KOPT-K1 (cell line): ENCODE data around the gene POLK.
"Not testable (repeated sequence)": the region's sequence is repeated elsewhere in the genome, so short reads cannot be mapped to it uniquely, and the experiment has no call there.

ENCODE experiments used
- H3K27ac ChIP-seq: fragments of 200-600 bp; sonication (generic); 2 replicates; pipeline ENCODE4 v1.5.1; 2016; ENCODE audit warnings: antibody characterized with exemption, mild to moderate bottlenecking, low read depth, low read length; ENCODE audit not compliant: poor library complexity, severe bottlenecking
- H3K36me3 ChIP-seq: fragments of 200-600 bp; sonication (generic); 2 replicates; pipeline ENCODE4 v1.5.1; 2017; ENCODE audit warnings: antibody characterized with exemption, mild to moderate bottlenecking, low read length, moderate library complexity; ENCODE audit not compliant: insufficient read depth
- H3K9me3 ChIP-seq: fragments of 200-600 bp; sonication (generic); 2 replicates; pipeline ENCODE4 v1.5.1; 2017; ENCODE audit warnings: antibody characterized with exemption, low read length, mild to moderate bottlenecking; ENCODE audit not compliant: insufficient read depth, poor library complexity, severe bottlenecking

Gene POLK

DNA sequence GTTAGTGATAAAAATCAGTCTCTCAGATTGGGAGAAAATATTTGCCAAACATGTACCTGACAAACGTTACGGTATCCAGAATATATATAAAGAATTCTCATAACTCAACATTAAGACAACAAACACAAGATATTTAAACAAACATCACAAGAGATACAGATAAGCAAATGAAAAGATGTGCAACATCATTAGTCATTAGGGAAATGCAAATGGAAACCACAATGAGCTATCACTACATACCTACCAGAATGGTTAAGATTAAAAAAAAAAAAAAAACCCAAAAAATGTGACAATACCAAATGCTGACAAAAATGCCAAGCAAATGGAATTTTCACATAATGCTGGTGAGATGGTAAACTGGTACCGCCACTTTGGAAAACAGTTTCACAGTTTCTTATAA is 15.7 kb upstream of the POLK start:
- Histone ChIP-seq H3K36me3 (peaks cover 50% of the 10 kb centered on the region), H3K27ac (no peak overlapping the region), H3K9me3 (peaks cover 11% of the 10 kb centered on the region)

DNA sequence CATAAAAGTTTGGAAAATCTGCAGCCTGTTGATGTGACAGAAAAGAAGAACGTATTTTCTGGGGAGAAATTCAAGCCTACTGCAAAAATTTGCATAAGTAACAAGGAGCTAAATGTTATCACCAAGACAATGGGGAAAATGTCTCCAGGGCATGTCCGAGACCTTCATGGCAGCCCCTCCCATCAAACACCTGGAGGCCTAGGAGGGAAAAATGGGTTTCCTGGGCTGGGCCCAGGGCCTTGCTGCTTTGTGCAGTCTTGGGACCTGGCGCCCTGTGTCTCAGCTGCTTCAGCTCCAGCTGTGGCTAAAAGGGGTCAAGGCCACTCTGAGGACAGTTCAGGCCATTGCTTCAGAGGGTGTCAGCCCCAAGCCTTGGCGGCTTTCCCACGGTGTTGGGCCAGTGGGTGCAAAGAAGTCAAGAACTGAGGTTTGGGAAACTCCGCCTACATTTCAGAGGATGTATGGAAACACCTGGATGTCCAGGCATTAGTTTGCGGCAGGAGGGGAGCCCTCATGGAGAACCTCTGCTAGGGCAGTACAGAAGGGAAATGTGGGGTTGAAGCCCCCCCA is 13.4 kb upstream of the POLK start:
- Histone ChIP-seq H3K36me3 (peaks cover 30% of the 10 kb centered on the region), H3K27ac (no peak overlapping the region), H3K9me3 (peaks cover 11% of the 10 kb centered on the region)

DNA sequence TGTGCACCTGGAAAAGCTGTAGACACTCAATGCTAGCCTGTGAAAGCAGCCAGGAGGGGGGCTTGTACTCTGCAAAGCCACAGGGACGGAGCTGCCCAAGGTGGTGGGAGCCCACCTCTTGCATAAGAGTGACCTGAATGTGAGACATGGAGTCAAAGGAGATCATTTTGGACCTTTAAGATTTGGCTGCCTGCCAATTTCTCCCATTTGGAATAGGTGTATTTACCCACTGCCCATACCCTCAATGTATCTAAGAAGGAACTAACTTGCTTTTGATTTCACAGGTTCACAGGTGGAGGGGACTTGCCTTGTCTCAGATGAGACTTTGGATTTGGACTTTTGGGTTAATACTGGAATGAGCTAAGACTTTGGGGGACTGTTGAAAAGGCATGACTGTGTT is 12.8 kb upstream of the POLK start:
- H3K36me3 ChIP-seq, result peaks cover 29% of the 10 kb centered on the region
- H3K27ac ChIP-seq, result not testable (repeated sequence)
- peaks cover 11% of the 10 kb centered on the region for H3K9me3 ChIP-seq

DNA sequence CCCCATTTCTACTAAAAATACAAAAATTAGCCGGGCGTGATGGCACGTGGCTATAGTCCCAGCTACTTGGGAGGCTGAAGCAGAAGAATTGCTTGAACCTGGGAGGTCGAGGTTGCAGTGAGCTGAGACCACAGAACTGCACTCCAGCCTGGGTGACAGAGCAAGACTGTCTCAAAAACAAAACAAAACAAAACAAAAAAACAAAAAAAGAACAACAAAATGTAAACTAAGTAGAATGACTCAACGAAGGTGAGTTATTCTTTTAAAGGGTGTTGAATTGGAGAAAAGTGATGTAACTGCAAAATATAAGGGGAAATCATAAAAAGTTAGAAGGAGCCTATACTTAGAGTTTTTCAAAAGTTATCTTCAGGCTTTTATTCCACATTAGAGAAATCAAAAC is 6.6 kb upstream of the POLK start:
- peaks cover 14% of the 10 kb centered on the region for H3K36me3 ChIP-seq
- not testable (repeated sequence) for H3K27ac ChIP-seq, H3K9me3 ChIP-seq

DNA sequence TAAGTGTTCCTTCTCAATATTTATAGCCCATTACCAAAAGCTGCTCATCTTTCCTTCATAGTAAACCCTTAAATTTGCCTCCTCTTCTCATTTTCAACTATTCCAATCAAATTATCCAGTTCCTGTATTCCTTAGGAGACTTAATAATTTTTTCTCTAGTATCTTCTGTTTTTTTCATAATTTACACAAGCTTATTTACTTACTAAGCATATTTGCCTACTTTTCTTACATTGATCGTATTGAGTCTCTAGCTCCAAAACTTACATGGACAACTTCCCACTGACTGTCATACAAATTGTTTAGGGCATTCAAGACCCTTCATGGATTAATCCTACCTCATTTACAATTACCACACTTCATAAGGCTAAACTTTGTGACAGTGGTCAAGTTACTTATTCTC is 3.9 kb upstream of the POLK start:
- no peak overlapping the region for H3K27ac ChIP-seq
- H3K9me3 ChIP-seq, result peaks cover 6% of the 10 kb centered on the region

DNA sequence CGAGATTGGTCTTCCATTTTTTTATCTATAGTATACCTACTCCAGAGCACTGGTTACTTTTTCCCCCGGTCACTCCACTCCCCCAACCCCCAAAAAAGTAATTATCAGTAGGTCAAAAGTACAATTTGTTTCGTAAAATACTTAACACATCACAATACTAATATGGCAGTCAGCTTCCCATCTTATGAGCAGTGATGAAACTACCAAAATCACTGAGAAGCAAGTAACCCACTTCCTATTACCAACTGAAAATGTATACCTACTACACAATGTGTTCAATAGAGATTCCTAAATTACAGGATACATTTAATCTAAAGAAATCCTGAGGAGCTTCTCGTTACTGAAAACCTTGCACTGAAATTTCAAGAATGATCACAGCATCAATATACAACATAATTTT is 2.1 kb upstream of the POLK start:
- H3K36me3 ChIP-seq, result peaks cover 7% of the 10 kb centered on the region
- H3K9me3 ChIP-seq, result peaks cover 6% of the 10 kb centered on the region
- H3K27ac ChIP-seq, result peak overlapping the region; percentile 77

More for the DNA sequence above, 3.9 kb upstream of the POLK start:
- peaks cover 14% of the 10 kb centered on the region for H3K36me3 ChIP-seq

DNA sequence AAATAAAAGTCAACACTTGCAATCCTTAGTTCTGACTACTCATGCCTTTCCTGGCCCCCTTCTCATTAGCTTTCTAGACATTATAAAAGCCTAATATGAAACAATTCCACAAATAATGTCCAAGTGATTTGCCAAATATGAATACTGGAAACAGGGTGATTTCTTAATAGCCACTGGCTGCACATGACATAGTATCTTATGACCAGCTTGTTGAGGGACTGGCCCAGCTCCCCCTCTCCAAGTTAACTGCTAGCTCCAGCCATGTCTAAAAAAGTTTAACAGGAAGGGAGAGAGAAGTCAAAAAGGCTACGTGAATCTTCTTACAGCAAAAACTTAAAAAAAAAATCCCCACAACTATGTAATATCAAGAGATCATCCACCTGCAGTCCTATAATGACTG is 1.7 kb upstream of the POLK start:
- peaks cover 6% of the 10 kb centered on the region for H3K9me3 ChIP-seq
- H3K27ac ChIP-seq, result peak overlapping the region; percentile 77
- H3K36me3 ChIP-seq, result peaks cover 3% of the 10 kb centered on the region

DNA sequence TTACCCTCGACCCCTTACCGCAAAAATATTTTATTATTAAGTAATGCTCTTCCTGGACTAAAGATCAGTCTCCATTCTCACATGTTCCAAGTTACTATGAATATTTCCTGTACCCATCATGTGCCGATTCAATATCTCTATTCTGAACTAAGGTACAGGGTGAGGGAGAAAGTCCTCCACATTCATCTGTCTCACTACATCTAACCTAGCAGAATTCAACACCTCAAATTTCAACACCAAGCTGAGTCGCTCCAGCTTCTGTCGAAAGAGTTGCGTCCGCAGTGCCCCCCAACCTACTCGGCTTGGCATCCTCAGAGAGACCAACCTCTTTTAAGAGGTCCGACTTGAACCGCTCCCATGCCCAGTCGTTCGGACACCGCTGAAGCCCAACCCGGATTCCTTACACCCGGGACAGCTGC is 1.3 kb upstream of the POLK start:
- Histone ChIP-seq H3K36me3 (no peaks in the 10 kb centered on the region), H3K9me3 (peaks cover 6% of the 10 kb centered on the region), H3K27ac (peak overlapping the region; percentile 77)

DNA sequence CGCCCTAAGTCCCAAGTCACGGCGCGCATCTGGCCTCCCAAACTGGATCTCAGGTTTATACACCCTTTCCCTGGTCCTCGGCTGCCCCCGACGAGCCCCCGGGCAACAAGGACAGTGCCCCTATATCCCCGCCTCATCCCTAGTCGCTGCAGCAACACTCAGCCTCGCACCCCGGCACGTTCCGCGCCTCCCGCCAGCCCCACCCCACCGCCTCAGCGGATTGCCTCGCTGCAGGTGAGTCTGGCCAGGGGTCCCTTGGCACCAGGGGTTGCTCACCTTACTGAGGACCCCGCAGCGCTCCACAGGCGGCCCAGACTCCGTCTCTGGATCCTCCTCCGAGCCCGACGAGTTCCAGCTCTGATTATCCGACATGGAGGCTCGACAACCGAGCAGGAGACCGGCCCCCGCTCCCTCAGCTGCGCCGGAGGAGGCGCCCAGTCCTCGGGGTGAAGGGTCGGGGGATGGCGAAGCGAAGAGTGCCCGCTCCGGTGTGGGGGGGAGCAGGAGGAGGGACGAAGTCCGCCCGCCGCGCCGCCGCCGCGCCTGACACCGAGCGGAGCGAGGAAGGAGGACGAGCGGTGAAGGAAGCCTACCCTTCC is 756 bp upstream of the POLK start:
- H3K27ac ChIP-seq, result peak overlapping the region; percentile 77
- H3K36me3 ChIP-seq, result no peaks in the 10 kb centered on the region
- H3K9me3 ChIP-seq, result peaks cover 6% of the 10 kb centered on the region

DNA sequence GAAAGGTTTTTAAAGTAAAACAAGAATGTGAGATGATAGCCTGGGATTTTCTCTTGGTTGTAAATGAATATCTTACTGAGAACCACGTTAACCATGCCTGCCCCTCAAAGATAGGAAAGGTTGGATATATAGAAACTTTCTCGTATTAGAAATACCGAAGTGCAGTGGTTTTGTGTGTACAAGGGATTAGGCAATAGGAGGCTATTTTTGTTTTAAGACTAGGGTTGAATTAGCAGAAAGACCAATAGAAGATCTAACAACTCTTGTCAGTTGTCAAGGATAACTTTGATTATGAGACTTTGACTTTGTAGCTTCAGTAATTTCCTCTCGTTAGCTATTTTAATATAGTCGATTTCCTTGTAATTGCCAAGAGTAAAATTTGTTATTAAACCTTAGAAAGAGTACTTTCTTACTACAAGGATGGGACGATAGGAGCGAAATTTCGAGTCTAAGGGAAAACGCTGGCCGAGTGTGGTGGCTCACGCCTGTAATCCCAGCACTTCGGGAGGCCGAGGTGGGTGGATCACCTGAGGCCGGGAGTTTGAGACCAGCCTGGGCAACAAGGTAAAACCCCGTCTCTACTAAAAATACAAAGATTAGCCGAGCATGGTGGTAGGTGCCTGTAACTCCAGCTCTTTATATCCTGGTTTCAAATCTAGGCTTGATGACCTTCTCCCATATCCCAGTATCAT is 838 bp downstream of the POLK start:
- peaks cover under 1% of the 10 kb centered on the region for H3K9me3 ChIP-seq
- no peaks in the 10 kb centered on the region for H3K36me3 ChIP-seq
- peak overlapping the region; percentile 77 for H3K27ac ChIP-seq

DNA sequence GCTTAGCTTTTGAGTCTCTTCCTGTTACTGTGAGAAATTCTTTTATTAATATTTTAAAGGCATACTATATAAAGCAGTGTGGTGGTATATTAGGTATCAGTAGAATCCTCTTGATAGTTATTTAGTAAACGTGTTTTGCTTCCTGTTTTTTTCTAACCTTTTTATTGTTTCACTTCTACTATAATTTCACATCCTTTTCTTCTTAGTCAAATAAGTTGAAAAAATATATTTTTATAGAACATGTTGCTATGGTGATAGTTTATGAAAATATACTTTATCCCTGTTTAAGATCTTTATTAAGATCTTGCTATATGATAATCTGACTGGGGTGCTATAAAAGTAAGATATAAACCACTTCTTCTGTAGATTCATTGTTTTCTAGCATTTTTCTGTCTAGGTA is 2.1 kb downstream of the POLK start:
- H3K36me3 ChIP-seq, result no peaks in the 10 kb centered on the region
- no peaks in the 10 kb centered on the region for H3K9me3 ChIP-seq
- no peak overlapping the region for H3K27ac ChIP-seq

DNA sequence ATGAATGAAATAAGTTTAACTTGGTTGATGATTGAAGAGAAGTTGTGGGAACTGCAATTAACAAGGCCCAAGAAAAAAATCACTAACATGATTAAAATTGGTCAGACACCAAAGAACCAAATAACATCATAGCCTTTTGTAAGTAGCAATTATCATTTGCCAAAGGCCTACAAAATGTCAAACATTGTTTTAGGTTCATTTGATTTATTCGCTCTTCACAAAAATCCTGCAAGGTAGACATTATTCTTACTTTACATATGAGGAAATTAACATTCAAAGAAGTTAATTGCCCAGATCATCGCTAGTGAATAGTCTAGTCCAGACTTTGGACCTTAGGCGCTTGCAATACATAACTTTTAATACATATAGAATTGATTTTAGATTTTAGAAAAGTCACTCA is 2.6 kb downstream of the POLK start:
- no peak overlapping the region for H3K27ac ChIP-seq
- H3K9me3 ChIP-seq, result no peaks in the 10 kb centered on the region
- no peaks in the 10 kb centered on the region for H3K36me3 ChIP-seq

DNA sequence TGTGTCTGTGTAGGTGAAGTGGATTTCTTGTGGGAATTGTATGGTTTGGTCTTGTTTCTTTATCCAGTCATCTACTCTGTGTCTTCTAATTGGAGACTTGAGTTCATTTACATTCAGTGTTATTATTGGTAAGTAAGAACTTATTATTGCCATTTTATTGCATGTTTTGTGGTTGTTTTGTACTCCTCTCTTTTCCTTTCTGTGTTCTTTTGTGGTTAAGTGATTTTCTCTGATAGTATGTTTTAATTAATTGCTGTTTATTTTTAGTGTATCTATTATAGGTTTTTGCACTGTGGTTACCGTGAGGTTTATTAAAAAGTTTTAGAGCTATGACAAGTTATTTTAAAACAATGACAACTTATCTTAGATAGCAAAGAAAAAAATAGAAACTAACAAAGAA is 8.1 kb downstream of the POLK start:
- H3K9me3 ChIP-seq, result peaks cover 23% of the 10 kb centered on the region
- H3K27ac ChIP-seq, result no peak overlapping the region
- H3K36me3 ChIP-seq, result peaks cover 20% of the 10 kb centered on the region

DNA sequence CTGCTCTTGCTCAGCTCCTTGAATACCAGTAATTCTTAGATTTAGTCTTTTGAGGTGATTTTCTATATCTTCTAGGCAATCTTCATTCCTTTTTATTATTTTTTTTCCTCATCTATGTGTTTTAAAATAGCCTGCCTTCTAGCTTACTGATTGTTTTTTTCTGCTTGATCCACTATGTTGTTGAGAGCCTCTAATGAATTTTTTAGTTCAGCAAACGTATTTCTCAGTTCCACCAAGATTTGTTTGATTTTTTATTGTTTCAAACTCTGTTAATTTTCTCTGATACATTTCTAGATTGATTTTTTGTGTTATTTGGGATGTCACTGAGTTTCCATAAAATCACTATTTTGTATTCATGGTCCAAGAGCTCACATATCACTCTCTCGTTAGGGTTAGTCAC is 9.5 kb downstream of the POLK start:
- Histone ChIP-seq H3K27ac (no peak overlapping the region), H3K9me3 (peaks cover 23% of the 10 kb centered on the region), H3K36me3 (peaks cover 20% of the 10 kb centered on the region)

DNA sequence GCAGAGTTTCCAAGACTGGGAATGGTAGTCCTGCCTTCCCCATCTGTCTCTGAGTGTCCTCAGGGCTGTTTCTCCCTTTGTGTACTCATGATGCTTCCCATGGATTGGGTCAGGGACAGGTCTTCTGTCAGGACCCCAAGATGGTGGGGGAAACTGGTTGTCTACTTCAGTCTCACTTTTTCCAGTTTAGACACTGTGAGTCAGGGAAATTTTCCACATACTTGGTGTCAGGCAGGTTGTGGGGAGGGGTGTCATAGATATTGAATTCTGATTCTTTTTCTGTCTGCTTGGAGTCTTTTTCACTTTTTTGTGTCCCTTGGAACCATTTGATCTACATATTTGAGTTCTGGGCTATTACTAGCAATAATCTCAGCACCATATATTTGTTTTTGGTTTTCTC is 10.3 kb downstream of the POLK start:
- Histone ChIP-seq H3K27ac (no peak overlapping the region), H3K36me3 (peaks cover 20% of the 10 kb centered on the region), H3K9me3 (peaks cover 23% of the 10 kb centered on the region)

DNA sequence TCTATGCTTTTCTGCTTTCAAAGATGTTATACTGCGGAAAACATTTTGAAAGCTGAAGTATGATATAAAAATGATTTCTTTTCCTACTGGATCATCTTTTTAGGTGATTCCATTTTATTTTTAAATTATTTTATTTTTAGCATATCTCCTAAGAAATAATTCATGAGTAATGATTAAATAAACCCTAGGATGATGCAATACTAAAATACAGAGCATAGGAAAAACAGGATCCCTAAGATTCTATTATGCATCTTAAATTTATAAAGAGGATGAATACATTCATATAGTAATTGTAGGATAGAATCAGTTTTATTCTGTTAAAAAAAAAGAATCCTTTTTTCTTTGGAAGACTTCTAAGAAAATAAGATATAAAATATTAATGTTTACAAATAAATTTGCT is 10.9 kb downstream of the POLK start:
- peaks cover 23% of the 10 kb centered on the region for H3K9me3 ChIP-seq
- no peak overlapping the region for H3K27ac ChIP-seq
- peaks cover 20% of the 10 kb centered on the region for H3K36me3 ChIP-seq
